Measurements from ENCODE around the gene DOCK8.

DNA sequence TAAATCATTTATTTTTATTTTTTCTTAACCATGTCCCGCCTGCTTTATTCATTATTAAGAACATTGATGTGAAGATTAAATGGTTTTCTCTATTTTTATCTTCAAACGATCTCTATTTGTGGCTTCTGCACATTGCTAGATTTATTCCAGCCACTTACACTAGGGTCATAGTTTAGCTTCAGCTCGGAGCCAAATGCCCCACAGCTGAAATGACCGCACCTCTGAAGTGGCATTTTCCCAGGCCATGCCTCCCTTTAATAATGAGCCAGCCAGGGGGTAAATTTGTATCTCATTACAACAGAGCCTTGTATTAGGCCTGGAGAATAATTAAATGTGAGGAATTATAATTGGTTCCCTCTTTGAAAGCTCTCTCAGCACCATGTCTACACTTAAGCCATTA lies 89.4 kb downstream of the DOCK8 start:
- TF ChIP-seq, protein P1, sequence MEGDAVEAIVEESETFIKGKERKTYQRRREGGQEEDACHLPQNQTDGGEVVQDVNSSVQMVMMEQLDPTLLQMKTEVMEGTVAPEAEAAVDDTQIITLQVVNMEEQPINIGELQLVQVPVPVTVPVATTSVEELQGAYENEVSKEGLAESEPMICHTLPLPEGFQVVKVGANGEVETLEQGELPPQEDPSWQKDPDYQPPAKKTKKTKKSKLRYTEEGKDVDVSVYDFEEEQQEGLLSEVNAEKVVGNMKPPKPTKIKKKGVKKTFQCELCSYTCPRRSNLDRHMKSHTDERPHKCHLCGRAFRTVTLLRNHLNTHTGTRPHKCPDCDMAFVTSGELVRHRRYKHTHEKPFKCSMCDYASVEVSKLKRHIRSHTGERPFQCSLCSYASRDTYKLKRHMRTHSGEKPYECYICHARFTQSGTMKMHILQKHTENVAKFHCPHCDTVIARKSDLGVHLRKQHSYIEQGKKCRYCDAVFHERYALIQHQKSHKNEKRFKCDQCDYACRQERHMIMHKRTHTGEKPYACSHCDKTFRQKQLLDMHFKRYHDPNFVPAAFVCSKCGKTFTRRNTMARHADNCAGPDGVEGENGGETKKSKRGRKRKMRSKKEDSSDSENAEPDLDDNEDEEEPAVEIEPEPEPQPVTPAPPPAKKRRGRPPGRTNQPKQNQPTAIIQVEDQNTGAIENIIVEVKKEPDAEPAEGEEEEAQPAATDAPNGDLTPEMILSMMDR (IDR thresholded peaks at IDR 0.05) = no peak
- no peak for TF ChIP-seq POLR2A (IDR thresholded peaks at IDR 0.05)
